IPS-NIHi11 (cell line): Measurements from ENCODE around the gene CYP26B1.

Experiments
- DNase-seq: peaks from one replicate; pipeline ENCODE4 v3.0.0; 2012; ENCODE audit warnings: mixed read lengths, low spot score

CYP26B1 gene

DNA sequence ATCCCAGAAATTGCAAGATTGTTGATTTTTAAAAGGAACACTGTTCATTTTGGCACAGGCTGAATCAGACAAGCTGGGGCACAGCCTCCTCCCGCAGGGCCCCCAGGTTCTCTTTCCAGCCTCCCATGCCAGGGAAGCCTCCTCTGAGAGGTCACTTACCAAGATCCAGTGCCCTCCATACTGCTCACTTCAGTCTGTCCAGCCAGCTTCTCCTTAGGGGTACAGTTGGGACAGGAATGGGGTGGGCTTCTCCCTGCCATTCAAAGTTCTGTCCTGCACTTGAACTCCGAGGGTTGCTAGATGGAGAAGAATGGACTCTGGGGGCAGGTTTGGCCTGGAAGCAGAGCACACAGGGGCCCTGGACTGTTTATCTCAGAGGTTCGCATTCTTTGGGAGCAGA is 7.5 kb upstream of the CYP26B1 start:
- DNase-seq, result no peak

DNA sequence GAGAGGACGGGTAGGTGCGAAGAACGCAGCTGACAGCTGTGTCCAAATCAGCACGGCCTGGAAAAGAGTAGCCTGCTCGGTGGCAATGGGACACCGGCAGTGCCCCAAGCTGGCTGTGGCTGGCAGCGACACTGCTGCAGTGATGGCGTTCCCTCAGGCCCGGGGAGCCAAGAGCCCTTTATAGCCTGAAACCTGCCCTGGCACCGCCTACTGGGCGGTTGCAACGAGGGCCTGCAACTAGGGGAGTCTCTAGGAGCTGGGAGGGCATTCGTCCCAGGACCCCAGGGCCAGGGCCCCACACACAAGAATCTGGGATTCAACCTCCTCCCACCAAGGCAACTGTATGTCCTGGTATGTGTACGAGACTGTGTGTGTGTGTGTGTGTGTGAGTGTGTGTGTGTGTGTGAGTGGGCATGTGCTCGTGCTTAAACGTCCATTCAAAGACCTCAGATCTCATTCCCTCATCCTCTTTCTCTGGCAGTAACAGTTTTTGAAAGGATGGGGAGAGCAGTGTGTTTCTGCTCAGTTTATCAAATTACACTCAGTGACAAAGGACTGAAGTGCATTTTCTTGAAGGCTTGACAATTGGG is 6.8 kb upstream of the CYP26B1 start:
- DNase-seq, result no peak

DNA sequence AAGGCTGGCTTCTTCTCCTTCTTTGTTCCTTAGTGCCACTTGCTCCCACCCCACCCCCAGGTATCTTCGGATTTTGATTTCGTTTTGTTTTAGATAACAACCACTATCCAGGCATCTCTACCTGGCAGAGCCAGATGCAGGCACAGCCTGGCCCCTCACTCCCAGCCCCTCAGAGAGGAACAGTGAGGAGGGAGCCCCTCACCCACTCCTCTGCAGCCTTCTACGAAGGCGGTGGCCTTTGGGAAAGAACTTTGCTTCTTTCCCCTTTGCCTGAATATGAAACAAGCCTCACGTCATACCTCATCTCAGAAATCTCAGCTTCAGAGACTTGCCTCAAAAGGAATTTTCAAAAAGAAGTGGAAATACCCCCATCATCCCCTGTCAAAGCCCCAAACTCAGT is 6.3 kb upstream of the CYP26B1 start:
- no peak for DNase-seq

- no peak for DNase-seq
Measured at GRCh38 chr2:72153026-72153791, 5.5 kb upstream of the CYP26B1 start.

DNA sequence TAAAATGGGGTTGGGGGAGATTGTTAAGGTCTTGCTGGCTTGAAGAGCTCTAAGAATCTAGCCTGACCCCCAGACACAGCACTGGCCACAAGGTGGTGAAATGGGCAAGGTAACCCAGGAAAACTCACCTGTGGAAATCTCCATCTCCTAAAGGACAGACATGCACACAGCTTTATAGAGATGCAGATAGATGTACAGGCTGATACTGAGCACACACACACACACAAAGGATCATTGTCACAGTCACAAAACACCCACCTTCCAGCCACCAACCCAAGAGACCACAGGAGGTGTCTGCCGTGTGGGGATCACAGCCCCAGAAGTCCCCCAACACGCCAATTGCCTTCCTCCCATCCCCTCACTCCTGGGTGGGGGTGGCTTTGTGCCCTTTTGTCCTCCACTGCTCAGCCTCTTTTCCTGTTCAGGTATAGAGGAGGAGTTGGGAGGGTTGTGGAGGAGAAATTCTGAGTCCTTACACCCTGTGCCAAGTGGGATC is 3.2 kb upstream of the CYP26B1 start:
- DNase-seq, result no peak

DNA sequence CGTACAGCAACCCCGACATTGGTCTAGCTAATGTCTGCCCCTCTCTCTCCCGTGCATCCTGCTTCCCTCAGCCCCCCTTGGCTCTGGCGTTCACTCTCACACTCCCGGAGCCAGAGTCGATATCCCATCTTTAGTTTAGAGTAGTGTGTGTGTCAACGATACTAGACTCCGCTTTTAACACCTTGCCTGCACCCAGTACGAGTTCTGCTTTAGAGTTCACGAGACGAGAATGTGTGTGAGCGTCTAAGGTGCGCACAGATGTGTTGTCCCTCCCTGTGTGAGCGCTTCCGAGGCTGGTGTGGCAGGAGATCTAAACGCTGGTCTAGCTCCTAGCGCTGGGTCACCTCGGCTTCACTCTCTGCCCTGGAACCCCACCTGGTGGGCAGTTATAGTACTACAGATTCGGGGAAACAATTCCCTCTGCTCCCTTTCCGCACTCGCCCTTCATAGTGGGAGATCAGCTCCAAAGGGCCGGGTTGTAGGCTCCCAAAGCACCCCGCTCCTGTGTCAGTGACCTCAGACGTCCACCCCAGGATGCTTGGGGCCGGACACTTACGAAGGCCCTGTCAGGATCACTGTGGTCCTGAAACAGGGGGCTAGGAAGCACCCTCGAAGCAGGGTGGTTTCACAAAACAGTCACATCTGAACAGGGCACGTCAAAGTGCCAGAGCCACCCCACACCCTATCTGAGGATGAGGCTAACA is 2.6 kb upstream of the CYP26B1 start:
- peak; percentile 80 for DNase-seq

DNA sequence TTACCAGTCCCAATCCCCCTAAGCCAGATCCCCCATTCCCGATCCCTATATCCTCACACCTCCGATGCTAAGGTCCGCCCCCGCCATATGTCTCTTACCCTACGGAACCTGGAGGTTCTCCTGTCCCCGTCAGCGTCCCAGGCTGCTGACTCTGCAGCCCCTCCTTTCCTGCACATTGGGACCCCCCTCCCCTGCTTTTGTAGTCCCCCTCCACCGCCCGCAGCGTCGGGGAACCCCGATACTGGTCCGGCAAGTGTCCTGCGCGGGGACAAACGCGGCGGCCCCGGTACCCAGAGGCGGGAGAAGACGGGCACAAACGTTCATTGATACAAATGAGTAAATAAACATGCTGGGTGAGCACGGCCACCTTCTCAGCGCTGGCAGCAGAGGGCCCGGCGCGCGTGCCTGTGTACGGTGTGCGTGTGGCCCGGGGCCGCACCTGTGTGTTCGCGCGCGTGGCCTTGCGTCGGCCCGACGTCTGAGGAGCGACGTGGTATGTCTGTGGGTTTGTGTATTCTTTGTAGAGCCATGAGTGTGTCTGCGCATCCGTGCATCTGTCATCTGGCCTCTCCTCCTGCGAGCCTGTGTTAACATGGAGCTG is 2.0 kb upstream of the CYP26B1 start:
- DNase-seq, result no peak

GRCh38 chr2:72148837-72149555 is 1.3 kb upstream of the CYP26B1 start:
- peak; percentile 61 for DNase-seq

DNA sequence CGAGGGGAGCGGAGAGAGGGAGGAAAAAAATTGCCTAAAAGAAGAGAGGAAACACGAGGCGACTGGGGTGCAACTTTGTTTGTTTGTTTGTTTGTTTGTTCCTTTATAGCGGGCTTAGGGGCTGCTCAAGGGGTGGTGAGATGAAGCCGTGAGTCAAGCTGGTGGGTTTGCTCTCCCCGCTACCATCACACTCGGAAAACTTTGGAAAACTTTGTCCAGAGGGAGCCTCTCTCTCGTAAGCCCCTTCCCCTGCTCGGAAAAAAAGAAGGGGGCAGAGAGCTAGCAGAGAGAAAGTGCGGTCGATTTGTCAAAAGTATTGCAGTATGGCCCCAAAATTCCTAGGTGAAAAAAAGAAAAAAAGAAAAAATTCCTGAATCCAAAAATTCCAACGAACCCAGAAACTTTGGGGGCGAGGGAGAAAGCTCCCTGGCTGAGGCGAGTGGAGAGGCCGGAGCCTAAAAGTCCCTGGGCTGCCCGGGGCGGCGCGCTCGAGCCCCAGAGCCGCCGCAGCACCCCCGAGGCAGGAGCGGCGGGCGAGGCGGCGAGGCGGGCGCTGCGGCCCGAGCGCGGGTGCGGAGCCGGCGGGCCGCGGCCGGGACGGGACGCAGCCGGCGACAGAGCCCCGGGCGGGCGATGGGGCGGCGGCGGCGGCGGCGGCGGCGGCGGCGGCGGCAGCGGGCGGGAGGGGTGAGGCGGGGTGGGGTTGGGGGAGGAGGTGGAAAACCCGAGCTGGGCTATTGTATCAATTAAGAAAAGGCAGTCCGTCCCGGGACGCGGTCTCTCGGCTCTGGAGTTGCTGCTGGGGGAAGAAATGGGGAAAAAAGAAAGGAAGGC is 558 bp upstream of the CYP26B1 start:
- no peak for DNase-seq

GRCh38 chr2:72146347-72147302 is 1.0 kb downstream of the CYP26B1 start:
- no peak for DNase-seq

- DNase-seq, result no peak
Measured at GRCh38 chr2:72145658-72146329, 1.9 kb downstream of the CYP26B1 start.

GRCh38 chr2:72145289-72145657 is 2.4 kb downstream of the CYP26B1 start:
- peak; percentile 83 for DNase-seq

- peak; percentile 91 for DNase-seq
Measured at GRCh38 chr2:72144632-72145288, 2.9 kb downstream of the CYP26B1 start.

DNA sequence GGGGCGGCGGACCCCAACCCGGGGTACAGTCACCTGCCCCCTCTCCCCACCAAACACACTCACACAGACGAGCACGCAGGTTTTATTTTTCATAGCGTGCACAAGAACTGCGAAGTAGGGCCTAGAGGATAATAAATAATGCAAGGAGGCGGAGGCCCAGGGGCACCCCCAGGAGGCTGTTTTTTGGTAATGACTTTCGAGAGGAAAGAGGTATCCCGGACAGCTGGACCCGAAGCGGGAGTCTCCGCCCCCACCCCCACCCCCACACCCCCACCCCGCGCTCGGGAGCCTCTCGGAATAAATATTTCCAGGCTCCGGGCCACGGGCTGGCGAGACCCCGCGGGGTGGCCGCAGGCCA is 3.4 kb downstream of the CYP26B1 start:
- DNase-seq, result no peak

GRCh38 chr2:72143441-72144273 is 4.0 kb downstream of the CYP26B1 start:
- DNase-seq, result no peak

GRCh38 chr2:72142570-72143440 is 4.9 kb downstream of the CYP26B1 start:
- DNase-seq, result no peak

DNA sequence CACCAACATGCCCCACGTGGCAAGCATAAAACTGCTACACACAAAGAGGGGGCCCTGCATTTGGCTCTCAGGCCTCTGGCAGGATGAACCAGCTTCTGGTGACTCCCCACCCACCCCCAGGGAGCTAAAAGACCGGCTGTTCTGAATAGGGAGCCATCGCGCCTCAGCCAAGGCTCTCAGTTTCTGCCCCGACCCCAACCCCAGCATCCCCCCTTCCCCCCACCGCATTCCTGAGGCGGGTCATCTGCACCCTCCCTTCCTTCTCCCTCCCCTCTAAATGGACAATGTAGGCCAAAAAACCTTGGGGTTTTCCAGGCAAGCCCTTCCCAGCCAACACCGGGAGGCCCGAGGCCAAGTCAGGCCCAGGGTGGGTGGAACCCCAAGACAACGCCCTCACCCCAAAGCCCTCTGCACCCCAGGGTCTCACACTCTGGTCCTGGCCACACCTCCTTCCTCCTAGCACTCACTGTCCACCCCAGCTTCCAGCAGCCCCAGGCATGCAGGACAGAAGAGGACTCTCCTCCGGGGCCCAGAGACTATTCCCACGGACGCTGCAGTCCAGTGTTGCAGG is 5.7 kb downstream of the CYP26B1 start:
- no peak for DNase-seq
